ENCODE data around the gene HSPA6. TPM values are rescaled to one million over a fixed set of nuclear protein-coding genes. Genes with fewer than 3 reads are reported as not detected.
"Not testable (repeated sequence)": the region's sequence is repeated elsewhere in the genome, so short reads cannot be mapped to it uniquely, and the experiment has no call there.

HSPA6 gene
- polyA plus RNA-seq, 5 donors = 0.78 to 1.7 (median 0.88) TPM

DNA sequence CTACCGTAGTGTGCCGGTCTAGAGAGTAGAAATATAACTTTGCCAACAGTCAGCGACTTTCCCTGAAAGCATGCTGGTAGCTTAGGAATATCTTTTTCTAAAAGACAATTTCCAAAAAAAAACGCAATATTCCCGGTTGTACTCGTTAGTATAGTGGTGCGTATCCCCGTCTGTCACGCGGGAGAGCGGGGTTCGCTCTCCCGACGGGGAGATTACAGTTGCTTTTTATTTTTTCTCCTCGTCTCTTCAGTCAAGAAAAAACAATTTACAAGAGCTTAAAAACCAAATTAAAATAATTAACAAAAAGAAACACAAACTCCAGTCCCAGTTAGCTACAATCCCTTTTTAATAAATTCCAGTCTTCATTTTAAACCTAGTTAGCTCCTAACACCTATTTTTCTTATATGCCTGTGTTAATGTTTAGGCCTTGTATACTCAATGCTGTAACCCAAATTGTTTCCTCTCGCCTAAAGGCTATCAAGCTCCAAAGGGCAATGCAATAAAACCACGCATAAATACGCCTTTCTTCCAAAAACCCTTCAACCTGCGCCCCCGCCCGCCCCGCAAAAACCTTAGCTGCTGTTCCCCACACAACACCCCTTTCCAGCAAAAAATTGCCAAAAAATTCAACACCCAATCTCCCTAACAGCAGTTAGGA is 7.8 kb downstream of the HSPA6 start:
- DNase-seq = no peak

DNA sequence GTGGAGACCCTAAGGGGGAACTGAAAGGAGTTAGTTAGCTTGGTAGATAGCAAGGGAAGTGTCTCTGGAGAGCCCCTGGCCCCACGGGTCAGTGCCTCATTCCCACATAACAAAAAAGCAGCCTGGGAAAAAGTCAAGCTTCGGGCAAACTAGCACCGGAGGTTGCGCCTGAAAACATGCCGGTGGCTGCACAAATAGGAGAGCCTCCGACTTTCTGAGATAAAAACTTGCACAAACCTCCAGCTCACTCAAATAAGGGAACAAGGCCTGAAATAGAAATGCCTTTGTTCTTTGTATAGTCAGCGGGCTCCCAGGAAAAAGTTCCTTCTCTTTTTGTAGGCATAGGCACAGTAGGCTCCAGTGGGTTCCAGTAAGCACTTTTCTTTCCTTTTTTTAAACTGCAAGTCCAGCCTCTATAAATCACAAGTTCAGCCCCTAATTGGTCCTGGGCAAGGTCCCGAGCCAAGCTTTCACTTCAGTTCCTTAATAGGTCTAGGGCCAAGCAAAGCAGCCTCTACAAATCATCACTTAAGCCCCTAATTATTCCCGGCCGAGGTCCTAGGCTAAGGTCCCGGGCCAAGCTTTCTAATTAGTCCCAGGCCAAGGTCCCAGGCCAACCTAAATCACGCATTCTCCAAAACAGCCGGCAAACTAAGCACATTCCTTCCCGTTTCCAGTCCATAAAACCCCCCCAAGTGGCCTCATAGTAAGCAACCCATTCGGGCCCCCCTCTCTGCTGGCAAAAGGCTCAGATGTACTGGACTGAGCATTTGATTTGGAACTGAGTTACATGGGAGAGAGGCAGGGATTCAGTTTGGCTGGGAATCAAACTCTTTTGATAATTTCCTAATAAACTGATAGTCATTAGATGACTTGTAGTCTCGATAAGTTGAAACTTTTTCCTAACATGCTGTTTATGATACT is 8.6 kb downstream of the HSPA6 start:
- DNase-seq = peak in 1 of 2 donors; percentile 69

DNA sequence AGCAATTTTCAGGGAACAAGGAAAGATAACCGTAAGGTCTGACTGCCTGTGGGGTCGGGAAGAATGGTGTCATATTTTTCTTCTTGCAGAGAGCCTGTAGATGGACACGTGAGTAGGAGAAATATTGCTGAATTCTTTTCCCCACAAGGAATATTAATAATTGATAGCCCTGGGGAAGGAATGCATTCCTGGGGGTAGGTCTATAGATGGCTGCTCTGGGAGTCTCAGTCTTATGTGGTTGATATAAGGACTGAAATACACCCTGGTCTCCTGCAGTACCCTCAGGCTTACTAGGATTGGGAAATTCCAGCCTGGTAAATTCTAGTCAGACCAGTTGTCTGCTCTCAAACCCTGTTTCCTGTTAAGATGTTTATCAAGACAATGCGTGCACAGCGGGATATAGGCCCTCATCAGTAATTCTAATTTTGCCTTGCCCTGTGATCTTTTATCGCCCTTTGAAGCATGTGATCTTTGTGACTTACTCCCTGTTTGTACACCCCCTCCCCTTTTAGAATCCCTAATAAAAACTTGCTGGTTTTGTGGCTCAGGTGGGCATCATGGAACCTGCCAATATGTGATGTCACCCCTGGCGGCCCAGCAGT is 12.8 kb downstream of the HSPA6 start:
- not testable (repeated sequence) for DNase-seq

DNA sequence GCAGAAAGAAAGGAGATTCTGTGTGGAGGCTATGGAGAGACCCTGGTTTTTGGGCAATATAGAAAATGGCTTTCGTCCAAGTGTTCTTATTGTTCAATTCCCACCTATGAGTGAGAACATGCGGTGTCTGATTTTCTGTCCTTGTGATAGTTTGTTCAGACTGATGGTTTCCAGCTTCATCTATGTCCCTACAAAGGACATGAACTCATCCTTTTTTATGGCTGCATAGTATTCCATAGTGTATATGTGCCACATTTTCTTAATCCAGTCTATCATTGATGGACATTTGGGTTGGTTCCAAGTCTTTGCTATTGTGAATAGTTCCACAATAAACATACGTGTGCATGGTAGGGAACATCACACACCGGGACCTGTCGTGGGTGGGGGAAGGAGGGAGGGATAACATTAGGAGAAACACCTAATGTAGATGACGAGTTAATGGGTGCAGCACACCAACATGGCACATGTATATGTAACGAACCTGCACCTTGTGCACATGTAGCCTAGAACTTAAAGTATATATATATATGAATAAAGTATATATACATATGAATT is 14.7 kb downstream of the HSPA6 start:
- not testable (repeated sequence) for DNase-seq

DNA sequence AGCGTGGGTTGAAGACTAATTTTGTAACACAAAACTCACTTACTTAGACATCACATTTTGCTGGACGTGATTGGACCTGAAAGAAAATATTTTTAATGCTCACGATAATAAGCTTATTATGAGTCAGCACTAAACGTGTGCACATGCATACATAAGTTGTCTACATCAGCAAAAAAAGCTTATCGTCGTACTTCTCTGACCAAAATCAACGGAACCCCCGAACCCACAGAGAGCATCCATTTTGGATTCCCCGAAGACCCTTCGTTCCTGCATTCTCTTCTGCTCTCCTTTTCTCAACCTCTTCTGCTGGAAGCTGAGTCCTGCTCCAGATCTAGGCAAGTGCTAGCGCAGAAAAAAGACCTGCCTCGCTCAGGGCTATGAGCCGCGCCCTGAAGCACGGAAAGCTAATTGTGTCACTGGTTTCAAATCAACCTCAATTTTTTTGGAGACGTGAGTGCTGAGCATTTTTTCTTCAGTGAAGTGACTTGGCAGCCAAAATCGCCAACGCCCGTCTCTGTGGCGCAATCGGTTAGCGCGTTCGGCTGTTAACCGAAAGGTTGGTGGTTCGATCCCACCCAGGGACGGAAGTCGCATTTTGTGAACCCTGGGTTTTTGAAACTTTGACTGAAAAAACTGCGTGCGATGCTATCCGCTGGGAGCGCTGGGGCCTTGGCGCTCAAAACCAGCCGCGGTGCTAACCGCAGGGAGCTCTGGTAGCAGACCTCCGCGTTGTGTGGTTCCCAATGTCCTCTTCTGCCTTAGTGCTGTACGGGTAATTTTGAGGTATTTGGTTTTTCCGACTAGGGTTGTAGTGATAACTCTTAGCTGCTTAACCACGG is 15.6 kb downstream of the HSPA6 start:
- peak; percentile 48 to 60 for DNase-seq

DNA sequence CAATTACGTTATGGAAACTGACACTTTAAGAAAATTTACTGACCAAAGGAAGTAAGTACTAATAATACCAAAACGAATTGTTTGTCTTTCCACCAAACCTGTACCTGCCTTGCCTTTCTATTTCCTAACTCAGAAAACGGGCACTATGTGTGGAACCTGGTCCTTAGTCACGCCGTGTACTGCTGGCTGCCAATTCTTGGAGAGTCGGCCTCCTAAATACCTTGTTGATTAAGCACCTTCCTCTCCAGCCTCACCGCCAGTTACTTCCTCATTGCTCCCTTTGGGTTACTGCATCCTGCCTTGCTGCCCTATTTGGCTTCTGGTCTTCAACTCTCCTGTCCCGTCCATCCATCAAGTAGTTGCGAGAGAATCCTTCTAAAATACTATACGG is 16.2 kb downstream of the HSPA6 start:
- DNase-seq = not testable (repeated sequence)

DNA sequence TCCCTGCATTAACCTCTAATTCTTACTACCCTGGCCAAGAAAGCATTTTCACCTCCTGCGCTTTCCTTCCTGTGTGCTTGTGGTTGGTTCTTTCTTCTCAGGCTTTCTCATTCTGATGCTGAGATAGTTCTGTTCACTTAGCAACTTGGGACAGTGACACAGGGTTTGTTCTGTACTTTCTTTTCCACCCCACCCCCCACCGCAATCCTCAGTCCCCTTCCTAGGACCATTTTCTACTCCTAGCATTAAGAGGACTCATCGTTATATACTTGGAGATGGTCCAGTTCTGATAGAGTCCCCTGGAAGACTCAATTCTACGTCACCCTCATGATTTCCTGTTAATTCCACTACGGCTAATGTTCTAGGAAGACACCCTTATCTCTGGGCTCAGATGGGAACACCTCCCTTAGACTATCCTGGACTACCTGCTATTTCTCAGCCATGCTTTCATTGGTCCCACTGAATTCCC is 17.8 kb downstream of the HSPA6 start:
- DNase-seq = not testable (repeated sequence)

- DNase-seq = not testable (repeated sequence)
These were observed 18.8 kb downstream of the HSPA6 start for GRCh38 chr1:161543125-161543524.

DNA sequence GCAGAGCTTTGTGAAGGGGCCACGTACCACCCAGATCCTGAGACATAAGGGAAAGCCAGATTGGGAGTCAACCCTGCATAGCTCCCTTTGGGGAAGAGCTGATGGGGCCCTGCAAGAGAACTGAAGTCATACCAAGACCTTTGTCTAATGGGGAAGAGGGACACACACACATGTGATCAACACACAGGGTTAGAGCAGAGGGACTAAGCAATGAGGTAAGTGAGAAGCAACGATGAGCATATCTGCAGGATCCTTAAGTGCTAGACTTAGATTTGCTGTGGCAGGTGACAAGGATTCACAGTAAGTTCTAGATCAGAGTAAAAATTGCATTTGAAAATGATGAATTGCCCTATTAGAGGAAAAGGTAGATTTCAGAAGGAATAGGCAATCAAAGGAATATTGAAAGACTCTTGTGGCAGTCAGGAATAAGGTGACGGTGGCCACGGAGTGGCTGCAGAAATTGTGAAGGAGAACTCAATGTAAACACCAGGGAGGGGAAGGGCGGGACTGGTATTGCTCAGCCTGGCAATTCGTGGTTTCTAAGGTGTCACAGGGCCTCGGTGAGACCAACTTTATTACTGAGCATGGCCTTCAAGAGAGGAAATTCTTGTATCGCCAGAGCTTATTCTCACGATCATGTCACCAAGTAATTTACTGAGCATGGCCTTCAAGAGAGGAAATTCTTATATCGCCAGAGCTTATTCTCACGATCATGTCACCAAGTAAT is 20.8 kb downstream of the HSPA6 start:
- DNase-seq = not testable (repeated sequence)

DNA sequence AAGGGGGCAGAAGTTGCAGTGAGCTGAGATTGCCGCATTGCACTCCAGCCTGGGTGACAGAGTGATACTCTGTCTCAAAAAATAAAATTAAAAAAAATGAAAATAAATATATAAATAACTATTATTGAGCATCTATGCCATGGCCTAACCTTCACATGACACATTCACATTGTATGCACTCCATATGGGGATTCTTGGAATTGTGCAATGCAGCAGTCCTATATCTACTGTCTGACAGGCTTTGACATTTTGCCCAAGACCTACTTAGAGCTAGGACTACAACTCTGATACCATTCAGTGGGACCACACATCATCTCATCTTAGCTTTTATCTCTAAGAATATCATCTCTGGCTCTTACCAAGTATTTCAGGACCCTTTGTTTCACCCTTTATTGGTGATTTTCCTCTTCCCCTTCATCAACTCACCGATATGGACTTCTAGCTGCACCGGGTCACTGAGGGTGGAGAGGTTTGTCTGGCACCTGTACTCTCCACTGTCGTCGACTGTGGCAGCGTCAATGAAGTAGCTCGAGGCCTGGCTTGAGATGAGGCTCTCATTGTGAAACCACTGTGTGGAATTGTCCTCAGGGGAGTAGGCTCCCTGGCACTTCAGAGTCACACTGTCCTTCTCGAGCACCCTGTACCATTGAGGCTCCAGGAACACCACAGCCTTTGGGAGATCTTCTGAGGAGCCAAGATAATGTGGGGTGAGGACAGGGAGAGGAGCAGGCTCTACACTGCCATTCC is 23.8 kb downstream of the HSPA6 start:
- DNase-seq = not testable (repeated sequence)

GRCh38 chr1:161548749-161549406 is 24.5 kb downstream of the HSPA6 start:
- DNase-seq = not testable (repeated sequence)

DNA sequence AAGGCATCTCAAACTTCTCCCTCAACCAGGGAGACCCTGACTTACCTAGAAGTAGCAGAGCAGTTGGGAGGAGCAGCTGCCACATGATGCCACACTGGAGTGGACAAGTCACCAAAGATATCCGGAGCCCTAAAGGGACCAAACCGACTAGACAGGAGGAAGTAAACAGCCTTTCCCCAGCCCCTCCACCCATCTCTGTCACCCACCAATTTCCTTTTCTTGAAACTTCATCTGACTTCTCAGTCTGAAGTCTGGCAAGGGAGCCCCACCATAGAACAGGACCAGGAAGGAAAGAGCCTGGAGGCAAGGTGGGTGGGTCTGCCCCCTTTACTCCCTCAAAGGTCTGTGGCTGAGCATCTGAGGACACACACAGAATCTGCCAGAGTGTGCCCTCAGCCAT is 25.3 kb downstream of the HSPA6 start, which contains the start of gene FCGR3A:
TSS of gene FCGR3A (minus strand) at position 167 of the 400 bp plus-strand sequence. CDS start at position 85, 82 bp downstream.
- DNase-seq = no peak

- DNase-seq = not testable (repeated sequence)
These were observed 26.6 kb downstream of the HSPA6 start for GRCh38 chr1:161550942-161551341.

GRCh38 chr1:161553631-161554030 is 29.3 kb downstream of the HSPA6 start:
- not testable (repeated sequence) for DNase-seq

DNA sequence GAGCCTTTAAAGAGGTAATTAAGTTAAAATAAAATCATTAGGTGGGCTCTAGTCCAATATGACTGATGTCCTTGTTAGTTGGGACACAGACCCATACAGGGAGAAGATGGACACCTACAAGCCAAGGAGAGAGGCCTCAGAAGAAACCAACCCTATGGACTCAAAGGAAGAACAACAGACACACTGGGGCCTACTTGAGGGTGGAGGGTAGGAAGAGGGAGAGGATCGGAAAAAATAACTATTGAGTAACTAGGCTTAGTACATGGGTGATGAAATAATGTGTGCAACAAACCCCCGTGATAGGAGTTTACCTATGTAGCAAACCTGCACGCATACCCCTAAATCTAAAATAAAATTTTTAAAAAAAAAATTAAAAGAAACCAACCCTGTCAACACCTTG is 30.0 kb downstream of the HSPA6 start:
- DNase-seq = not testable (repeated sequence)

GRCh38 chr1:161554815-161555417 is 30.6 kb downstream of the HSPA6 start:
- DNase-seq = not testable (repeated sequence)

DNA sequence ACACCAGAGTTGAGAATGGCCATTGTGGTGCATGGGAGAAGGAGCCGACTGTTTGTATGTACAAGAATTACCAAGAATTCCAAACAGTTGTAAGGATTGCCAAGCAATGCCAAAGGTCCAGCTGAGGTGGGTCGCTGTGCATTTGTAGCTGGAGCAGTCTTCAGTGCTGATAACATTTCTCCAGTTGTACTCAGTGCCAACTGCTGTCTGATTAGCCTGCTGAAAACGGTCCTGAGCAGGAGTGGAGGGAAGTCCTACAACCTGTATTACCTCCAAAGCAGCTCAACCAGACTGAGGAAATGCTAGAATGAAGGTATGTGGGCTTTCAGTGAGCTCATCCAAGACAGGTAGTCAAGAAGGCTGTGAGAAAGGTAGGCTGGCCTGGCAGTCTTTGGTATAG is 31.8 kb downstream of the HSPA6 start:
- not testable (repeated sequence) for DNase-seq

GRCh38 chr1:161556990-161557389 is 32.6 kb downstream of the HSPA6 start:
- not testable (repeated sequence) for DNase-seq
